PC-3 (cell line): ENCODE results near the gene CDH13.

Experiments
- CTCF ChIP-seq: fragments of 300-600 bp; sonication (generic); conservative IDR thresholded peaks from 2 replicates; pipeline ENCODE4 v1.5.1; 2017; ENCODE audit warnings: antibody characterized with exemption, low read depth, mild to moderate bottlenecking, low read length
- EZH2 ChIP-seq: fragments of 300-600 bp; sonication (generic); IDR thresholded peaks from one replicate; pipeline ENCODE4 v1.6.1; 2017; ENCODE audit warnings: antibody characterized with exemption, mild to moderate bottlenecking, low read length; ENCODE audit not compliant: unreplicated experiment
- EZH2phosphoT487 ChIP-seq: fragments of 300-600 bp; sonication (generic); IDR thresholded peaks from 2 replicates; pipeline ENCODE4 v1.6.1; 2018; ENCODE audit warnings: mild to moderate bottlenecking, antibody characterized with exemption, low read length, borderline replicate concordance

DNA sequence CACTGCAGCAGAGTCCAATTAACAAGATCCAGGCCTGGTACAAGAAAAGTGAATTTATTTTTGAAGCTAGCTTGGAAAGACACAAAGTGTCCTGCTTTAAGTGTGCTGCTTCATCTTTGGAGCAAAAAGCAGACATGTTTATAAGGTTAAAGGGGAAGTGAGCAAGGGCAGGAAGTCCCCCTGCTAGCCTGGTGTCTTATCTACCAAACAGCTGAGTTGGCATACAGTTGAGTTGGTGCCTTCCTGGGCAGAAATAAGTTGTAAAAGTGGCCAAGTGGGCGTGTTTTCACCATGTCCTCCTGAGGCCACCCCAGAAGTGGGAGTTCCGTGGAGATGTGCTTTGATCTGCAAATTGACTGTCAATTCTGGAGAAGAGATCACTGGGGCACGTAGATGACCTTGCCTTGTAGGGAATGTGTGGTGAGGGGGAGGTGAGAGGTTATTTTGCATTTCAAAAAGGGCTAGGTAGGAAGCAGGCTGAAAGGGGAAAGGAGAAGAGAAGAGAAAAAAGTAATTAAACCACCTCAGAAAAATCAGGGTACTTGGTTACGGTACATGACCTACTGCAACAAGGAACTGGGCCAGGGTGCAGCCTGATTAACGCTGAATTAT is 1142.7 kb downstream of the CDH13 start:
- TF ChIP-seq EZH2 (no peak), CTCF (no peak), EZH2phosphoT487 (no peak)
